Right kidney (tissue), 9 donors: ENCODE results near the gene ZNF680.
"Not testable (repeated sequence)": the region's sequence is repeated elsewhere in the genome, so short reads cannot be mapped to it uniquely, and the experiment has no call there.

Experiments
- DNase-seq: peaks from one replicate; pipeline ENCODE4 v3.0.0-alpha.2; 2016
- long read RNA-seq, 8 donors: transcript quantifications; one replicate each; lab custom pipeline, GENCODE V29; 2026

The ZNF680 gene
- long read RNA-seq, donor 1, partial matches to known transcripts: 0 of 13 reads
- long read RNA-seq, donor 1, other reads (novel, unspliced or antisense): 8 of 13 reads
- long read RNA-seq, donor 2, partial matches to known transcripts: 0 of 4 reads
- long read RNA-seq, donor 2, other reads (novel, unspliced or antisense): 0 of 4 reads
- long read RNA-seq, donor 3, partial matches to known transcripts: 0 of 3 reads
- long read RNA-seq, donor 3, other reads (novel, unspliced or antisense): 0 of 3 reads
- long read RNA-seq, donor 4, partial matches to known transcripts: 0 of 3 reads
- long read RNA-seq, donor 4, other reads (novel, unspliced or antisense): 0 of 3 reads
- long read RNA-seq, donor 5, partial matches to known transcripts: 21 of 26 reads
- long read RNA-seq, donor 5, other reads (novel, unspliced or antisense): 0 of 26 reads
- long read RNA-seq, donor 6, transcript ZNF680-201 (4 exons, 3,022 nt): major isoform, 5 of 6 reads
- long read RNA-seq, donor 6, partial matches to known transcripts: 0 of 6 reads
- long read RNA-seq, donor 6, other reads (novel, unspliced or antisense): 0 of 6 reads
- long read RNA-seq, donor 7, transcript ZNF680-201 (4 exons, 3,022 nt): major isoform, 6 of 30 reads
- long read RNA-seq, donor 7, partial matches to known transcripts: 24 of 30 reads
- long read RNA-seq, donor 7, other reads (novel, unspliced or antisense): 0 of 30 reads
- long read RNA-seq, donor 8, partial matches to known transcripts: 0 of 5 reads
- long read RNA-seq, donor 8, other reads (novel, unspliced or antisense): 0 of 5 reads

DNA sequence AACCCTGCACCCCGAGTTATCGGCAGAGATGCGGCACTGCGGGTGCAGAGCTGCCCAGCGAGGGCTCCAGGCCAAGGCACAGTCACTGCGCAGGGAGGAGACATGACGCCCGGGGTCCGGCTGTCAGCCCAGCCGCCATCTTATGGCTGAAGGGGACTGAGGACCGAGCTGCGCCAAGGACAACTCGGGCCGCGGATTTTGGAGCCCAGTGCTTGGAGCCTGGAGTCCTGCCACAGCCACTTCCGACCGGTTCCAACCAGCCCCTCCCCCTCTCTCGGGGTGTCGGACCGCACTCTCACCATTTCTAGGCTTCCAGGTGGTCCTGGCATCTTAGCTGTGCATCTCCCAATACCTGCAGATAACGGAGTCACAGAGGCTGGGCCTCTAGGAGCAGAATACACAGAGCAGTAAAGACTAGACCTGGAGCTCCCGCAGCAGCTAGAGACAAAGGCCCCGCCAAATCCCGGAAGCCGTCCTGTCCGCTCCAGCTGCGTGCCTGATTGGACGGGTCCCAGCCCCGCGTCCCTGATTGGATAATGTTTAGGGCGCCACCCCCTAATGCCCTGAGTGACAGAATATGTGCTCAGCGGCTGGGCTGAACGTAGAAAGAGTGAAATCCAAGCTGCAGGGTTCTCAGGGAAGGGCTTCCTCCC is at the start of gene ZNF680:
Gene ZNF680, minus strand, starts transcription at position 446 of the 653 bp plus-strand sequence. Its CDS starts 117 bp downstream, at position 329.
- peak; percentile 91 for DNase-seq

DNA sequence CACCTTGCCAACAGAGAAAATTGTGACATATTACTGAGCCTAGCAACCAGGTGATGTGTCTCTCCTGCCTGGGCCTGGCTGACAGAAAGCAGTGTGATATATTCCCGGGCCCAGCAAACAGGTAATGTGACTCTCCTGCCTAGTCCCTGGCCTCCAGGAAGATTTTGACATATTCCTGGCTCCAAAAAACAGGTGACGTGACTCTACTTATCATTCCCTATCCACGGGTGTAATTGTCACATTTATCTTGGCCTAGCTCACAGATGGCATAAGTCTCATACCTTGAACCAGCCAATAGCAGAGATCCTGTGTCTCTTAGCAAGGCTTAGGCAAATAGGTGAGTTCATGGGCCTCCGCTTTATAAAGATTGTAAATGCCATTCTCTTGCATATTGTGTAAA is 49.6 kb upstream of the ZNF680 start:
- no peak for DNase-seq

DNA sequence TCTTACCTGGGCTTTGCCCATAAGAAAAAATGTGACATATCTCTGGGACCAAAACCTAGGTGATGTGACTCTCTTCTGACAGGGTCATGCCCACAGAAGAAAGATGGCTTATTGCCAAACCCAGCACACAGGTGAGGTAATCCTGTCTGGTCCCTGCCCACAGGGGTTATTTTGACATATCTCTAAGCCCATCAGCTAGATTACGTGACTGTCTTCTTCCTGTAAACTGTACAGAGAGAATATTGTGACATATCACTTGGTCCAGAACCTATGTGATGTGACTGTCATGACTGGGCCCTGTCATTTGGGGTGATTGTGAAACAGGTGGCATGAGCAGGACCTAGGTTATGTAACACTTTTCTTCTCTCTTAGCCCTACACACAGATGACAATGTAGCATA is 48.8 kb upstream of the ZNF680 start:
- DNase-seq: no peak

DNA sequence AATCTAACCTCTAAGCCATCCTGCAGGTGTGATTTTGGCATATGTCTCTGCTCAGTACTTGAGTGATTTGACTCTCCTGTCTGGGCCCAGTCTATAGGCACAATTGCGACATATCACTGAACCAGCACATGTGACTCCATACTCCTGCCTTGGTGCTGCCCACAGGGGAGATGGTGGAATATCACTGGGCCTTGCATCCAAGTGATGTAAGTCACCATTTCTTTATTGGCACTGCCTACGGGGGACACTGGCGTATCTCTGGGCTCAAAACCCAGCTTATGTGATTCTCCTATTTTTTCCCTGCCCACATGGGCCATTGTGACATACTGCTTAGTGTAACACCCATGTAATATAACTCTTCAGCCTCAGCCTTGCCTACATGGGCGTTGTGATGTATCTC is 48.1 kb upstream of the ZNF680 start:
- DNase-seq: no peak

DNA sequence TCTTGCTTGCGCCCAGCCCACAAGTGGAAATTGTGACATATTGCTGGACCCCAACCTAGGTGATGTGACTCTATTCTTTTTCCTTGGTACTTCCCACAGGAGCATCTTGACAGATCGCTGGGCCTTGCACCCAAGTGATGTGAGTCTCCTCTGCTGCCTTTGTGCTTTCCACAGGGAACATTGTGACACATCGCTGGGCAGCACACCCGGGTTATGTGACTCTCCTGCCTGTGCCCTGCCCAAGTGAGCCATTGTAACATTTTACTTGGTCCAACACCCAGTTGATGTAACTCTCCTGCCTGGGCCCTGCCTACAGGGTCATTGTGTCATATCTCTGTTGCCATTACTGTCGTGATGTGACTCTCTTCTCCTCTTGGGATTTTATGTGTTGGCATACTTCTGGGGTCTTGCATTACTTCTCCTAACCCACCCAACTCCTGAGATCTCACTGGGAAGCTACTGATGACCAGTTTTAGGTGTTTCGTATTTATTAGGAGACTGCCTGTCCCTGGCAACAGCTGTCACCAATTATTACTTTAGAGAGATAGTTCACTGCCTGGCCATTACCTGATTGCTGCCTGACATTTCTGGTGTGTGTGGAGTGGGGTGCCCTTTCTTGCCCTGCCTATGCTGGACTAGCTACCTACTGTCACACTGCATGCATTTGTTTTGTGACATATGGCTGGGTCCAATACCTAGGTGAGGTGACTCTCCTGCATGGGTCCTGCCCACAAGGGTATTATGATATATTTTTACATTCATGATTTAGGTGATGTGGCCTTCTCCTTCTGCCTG is 45.4 kb upstream of the ZNF680 start:
- no peak for DNase-seq

DNA sequence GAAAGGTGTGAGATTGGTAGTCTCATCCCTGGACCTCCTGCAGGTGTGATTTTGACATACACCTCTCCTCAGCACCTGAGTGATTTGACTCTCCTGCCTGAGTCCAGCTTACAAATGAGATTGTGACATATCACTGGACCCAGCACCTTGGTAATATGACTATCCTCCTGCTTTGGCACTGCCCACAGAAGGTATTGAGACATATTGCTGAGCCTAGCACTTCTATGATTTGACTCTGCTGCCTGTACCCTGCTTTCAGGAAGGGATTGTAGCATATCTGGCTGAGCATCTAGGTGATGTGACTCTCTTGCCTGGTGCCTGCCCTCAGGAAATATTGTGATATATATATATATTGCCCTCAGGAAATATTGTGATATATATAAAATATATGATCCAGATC is 43.5 kb upstream of the ZNF680 start:
- DNase-seq: no peak

DNA sequence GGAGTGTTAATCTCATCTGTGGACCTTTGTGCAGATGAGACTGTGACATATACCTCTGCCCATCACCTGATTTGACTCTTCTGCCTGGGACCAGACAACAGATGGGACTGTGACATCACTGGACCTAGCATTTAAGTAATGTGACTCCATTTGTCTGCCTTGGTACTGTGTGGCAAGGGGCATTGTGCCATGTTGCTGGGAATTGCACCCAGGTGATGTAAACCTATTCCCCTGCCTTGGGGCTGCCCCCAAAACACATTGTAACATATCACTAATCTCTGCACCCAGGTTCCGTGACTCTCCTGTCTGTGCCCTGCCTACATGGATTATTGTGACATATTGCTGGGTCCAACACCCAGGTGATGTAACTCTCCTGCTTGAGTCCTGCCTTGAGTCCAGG is 40.4 kb upstream of the ZNF680 start:
- DNase-seq: no peak

DNA sequence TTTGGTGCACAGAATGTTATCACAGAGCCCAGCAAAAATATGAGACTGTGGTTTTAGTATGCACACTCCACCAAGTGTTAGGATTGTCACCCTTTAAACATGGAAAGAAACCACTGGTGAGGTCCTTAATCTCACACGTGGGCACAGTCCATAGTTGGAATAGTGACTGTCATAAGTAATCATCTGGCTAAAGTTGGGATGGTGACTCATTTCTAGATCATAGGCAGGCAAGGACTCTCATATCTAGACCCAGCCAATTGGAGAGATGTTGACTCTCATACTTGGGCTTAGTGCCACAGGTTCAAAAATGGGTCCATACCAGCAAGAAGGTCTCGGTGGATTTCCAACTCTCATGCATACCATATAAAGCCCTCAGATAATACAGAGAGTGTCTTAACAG is 39.6 kb upstream of the ZNF680 start:
- DNase-seq: no peak

DNA sequence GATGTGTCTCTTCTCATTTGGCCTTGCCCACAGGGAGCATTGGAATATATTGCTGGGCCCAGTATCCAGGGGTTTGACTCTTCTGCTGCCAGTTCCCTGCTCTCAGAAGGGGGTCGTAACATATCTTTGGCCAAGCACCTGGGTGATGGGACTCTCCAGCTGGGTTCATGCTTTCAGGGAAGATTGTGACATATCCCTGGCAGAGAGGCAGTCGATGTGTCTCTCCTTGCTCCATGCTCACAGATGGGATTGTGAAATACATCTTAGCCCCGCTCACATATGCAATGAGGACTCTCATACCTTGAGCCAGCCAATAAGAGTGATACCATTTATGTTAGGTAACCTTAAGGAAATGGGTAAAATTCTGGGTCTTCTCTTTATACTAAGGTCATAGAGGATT is 39.2 kb upstream of the ZNF680 start:
- DNase-seq: no peak

DNA sequence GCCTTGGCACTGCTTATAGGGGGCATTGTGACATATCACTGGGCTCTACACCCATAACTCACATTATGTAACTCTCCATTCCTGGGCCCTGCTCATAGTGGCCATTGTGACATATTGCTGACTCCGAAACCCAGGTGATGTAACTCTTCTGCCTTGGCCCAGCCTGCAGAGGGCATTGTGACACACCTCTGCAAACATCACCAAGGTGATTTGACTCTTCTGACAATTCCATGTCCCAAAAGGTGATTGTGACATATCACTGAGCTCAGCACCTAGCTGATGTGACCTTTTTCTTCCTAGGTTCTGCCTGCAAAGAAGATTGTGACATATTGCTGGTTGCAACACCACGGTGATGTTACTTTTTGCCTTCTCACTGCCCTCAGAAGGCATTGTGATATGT is 36.5 kb upstream of the ZNF680 start:
- DNase-seq: no peak

DNA sequence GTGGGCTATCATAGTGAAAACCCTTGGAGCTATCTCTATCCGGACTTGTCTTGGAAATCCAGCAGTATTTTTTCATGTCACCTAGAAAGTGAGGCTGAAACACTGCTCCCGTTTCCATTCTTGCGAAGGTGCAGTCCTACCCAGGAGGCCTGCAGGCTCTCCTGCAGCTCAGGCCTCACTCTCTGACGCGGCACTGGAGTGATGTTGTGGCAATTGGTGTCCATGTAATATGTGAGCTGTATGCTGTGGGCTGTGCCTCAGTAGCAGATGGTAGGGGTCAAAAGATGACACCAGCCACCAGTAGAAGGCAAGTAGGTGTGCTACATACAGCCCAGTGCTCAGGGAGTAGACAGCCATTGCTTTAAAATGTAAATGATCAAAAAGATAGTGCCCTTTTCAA is 28.1 kb upstream of the ZNF680 start:
- DNase-seq: no peak

DNA sequence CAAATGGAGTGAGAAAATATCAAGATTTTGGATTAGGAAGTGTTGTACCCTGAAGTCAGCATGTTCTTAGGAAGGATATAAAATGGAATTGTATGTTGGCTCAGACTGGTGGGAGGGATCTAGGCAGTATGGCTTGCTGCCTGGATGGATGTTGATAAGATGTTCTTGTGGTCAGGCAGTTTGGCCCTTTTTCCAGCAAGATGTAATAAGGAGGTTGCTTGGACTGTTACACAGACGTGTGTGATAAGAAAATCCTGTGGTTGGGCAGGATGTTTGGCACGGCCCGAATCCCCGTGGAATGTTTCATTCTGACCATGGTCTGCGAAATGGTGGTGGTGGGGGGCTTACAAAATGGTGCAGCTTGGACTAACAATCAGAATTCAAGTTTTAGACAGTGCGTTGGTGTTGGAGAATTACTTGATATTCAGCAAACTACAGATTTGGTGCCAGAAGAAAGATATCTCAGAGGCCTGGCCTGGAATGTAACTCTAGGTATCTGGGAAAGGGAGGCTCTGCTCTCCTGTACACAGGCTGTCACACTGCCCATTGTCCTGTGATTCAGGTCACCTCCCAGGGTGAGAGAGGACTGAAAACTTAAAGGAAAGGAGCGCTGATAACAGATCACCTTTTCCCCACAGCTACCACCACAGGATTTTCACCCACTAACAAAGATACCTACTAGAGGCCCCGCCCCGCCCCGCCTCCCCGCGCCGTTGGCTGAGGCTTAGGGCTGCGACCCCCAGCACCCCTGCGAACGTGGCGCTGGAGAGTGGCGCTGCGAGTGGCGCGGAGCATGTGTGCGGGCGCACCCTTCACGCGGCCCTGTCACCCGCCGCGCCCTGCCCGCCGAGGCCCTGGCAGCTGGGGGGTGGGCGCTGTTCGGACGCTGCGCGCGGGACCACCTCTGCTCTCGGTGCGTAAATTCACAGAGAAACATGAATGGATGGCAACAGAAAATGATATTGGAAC is 19.3 kb upstream of the ZNF680 start:
- DNase-seq: no peak

DNA sequence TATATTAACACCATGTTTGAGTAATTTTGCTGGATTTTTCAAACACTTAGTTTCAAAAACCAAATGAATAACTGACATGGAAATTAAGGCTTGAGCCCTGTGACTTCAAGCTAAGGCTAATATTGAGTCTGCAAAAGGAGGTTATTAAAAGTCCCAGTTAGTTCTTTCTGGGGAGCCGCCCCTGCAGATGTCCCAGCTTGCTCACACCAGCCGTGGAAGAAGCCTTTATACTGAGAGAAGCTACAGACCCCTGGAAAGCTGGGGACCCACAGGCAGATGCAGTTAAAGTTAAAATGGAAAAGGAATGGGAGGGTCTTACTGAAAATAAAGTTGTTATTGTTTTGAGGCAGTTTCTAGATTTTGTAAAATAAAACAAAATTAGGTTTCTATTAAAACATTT is 18.5 kb upstream of the ZNF680 start:
- no peak for DNase-seq

DNA sequence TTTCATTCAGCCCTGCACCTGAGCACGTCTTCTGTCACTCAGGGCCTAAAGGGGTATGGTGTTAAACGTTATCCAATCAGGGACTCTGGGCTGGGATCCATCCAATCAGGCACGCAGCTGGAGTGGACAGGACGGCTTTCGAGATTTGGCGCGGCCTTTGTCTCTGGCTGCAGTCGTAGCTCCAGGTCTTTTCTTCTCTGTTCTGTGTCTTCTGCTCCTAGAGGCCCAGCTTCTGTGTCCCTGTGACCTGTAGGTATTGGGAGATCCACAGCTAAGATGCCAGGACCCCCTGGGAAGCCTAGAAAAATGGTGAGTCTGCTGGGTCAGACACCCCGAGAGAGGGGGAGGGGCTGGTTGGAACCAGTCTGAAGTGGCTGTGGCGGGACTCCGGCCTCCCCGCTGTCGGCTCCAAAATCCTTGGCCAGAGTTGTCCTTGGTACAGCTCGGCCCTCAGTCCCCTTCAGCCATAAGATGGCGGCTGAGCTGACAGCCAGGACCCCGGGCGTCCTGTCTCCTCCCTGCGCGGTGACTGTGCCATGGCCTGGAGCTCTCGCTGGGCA is 11.7 kb upstream of the ZNF680 start:
- DNase-seq: peak; percentile 75

DNA sequence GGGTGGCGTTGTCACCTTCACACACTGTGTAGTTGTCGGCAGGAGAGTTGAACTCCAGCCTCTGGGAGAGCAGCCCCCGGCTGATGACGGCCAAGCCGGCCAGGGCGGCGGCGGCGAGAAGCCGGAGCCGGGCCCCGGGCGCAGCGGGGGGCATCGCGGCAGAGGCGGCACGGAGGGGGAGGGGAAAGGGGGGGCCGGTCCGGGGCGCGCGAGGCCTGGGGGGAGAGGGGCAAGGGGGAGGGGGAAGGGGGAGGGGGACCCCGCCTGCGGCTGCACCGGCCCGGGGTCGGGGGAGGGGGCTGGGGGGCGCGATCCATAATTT is 7.4 kb upstream of the ZNF680 start:
- not testable (repeated sequence) for DNase-seq

DNA sequence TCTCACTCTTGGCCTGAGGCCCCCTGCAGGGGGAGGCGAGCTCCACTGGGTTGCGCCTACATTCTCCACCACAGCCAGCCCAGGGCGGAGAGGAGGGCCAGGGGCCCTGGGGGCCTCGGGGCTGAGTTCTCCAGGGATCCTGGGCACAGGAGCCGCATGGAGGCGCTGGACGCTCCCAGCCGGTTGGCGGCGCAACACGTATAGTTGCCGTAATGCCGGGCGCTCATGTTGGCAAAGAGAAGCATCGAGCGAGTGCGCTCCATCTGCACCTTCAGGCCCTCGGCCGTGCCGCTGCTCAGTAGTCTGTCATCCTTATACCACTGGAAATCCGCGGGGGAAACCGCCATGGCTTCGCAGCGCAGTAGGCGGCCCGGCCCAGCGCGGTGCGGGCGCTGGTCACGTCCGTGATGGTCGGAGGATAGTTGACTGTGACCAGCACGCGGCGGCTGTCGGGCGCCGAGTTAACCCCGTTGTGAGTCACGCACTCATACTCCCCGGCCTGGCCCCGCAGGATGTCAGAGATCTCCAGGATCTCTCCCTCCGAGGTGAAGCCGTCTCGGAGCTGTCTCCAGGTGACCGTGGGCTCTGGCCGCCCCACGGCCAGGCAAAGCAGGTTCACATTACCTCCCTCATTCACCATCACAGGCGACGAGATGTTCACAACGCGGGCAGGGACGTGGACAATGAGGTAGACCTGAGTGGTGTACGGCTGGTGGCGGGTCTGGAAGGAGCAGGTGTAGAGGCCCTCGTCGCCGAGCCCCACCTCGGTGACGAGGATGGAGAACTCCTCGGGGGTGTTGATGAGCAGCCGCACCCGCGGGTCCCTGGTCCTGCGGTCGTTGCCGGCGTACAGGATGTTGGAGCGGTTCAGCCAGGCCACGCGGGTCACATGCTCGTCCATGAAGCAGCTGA is 6.8 kb upstream of the ZNF680 start:
- peak; percentile 77 for DNase-seq

DNA sequence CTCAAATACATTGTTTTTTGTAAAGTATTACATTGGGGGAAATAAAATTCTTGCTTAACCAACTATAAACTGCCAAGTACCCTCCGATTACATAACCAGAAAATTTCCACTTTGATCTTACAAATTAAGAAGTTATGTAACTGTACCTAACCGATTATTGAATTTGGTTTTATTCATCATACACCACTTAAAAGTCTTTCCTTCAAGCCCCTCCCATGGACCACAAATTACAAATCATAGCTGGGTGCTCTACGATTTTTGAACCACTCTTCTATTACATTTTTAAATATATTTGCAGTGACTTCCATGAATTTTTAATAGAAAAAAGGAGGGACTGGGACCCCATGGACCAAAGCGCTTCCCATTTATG is 630 bp downstream of the ZNF680 start:
- no peak for DNase-seq

DNA sequence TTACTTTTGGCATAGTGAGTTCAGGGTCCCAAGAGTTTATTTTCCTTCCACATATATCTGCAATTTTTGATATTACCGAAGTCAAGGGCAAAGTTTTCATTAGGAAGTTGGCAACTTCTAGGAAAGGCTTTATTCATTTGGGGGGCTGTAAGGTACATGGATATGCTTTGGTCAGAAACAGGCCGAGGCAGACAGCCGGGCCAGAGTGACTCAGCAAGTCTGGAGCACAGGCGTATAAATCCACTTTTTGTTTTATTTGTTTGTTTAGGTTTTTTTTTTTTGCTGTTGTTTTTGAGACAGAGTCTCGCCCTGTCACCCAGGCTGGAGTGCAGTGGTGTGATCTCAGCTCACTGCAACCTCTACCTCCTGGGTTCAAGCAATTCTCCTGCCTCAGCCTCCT is 3.7 kb downstream of the ZNF680 start:
- no peak for DNase-seq

DNA sequence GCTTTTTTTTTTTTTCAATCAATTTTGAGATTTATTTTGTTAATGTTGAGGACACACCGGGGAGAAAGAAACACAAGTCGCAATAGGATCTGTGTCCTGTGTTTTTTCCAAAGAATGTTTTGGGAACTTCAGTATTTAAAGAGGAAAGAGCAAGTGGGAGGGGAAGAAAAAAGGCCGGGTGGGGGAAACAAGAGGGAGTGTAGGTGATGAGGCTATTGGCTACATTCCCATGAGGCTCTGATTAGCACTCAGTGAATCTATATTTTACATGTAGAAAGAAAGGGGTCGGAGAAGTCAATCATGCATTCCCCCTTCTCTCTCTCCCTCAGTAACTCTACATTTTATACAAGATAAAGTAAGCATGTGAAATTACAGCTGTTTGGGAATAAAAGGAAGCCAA is 4.1 kb downstream of the ZNF680 start:
- DNase-seq: no peak

DNA sequence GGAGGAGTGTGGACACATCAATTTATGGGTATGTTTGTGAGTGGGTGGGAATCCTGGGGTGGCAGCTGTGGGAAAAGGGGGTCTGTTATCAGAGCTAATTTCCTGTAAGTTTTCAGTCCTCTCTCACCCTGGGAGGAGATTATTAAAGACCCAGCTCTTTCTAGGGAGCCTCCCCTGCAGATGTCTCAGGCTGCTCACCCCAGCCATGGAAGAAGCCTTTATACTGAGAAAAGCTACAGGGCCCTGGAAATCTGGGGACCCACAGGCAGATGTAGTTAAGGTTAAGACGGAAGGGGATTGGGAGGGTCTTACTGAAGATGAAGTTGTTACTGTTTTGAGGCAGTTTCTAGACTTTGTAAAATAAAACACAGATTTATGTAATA is 4.6 kb downstream of the ZNF680 start:
- no peak for DNase-seq
